NCI-H82 treated with DMSO at 0.1 percent for 48 hours (cell line): ENCODE data around the gene ZBTB20.

Experiments
- DNase-seq: peaks from one replicate; lab custom pipeline; 2025; ENCODE audit not compliant: unreplicated experiment; lab: John Stamatoyannopoulos, UW

The ZBTB20 gene

GRCh38 chr3:114792159-114792918 lies 354.7 kb downstream of the ZBTB20 start:
- no peak for DNase-seq

- no peak for DNase-seq
Measured at GRCh38 chr3:114790752-114791151, 356.3 kb downstream of the ZBTB20 start.

- DNase-seq: no peak
Measured at GRCh38 chr3:114789803-114790202, 357.3 kb downstream of the ZBTB20 start.

GRCh38 chr3:114775395-114775794 lies 371.7 kb downstream of the ZBTB20 start:
- DNase-seq: no peak

GRCh38 chr3:114770874-114771273 lies 376.2 kb downstream of the ZBTB20 start:
- no peak for DNase-seq

GRCh38 chr3:114764056-114764492 lies 383.0 kb downstream of the ZBTB20 start:
- DNase-seq: no peak

- DNase-seq: no peak
Measured at GRCh38 chr3:114762144-114762543, 384.9 kb downstream of the ZBTB20 start.

GRCh38 chr3:114760679-114761078 lies 386.4 kb downstream of the ZBTB20 start:
- no peak for DNase-seq

- no peak for DNase-seq
Measured at GRCh38 chr3:114758831-114759699, 388.0 kb downstream of the ZBTB20 start.

GRCh38 chr3:114756506-114757279 lies 390.4 kb downstream of the ZBTB20 start:
- DNase-seq: no peak

GRCh38 chr3:114746502-114746901 lies 400.6 kb downstream of the ZBTB20 start:
- no peak for DNase-seq

GRCh38 chr3:114745322-114746240 lies 401.5 kb downstream of the ZBTB20 start:
- no peak for DNase-seq

GRCh38 chr3:114743746-114744485 lies 403.2 kb downstream of the ZBTB20 start:
- DNase-seq: no peak

- no peak for DNase-seq
Measured at GRCh38 chr3:114741066-114741465, 406.0 kb downstream of the ZBTB20 start.

- DNase-seq: no peak
Measured at GRCh38 chr3:114739627-114740026, 407.5 kb downstream of the ZBTB20 start.

- no peak for DNase-seq
Measured at GRCh38 chr3:114732353-114732752, 414.7 kb downstream of the ZBTB20 start.

- no peak for DNase-seq
Measured at GRCh38 chr3:114730397-114730796, 416.7 kb downstream of the ZBTB20 start.

GRCh38 chr3:114727373-114727772 lies 419.7 kb downstream of the ZBTB20 start:
- no peak for DNase-seq

GRCh38 chr3:114725966-114726365 lies 421.1 kb downstream of the ZBTB20 start:
- DNase-seq: no peak

GRCh38 chr3:114722530-114722929 lies 424.6 kb downstream of the ZBTB20 start:
- no peak for DNase-seq
